Suprapubic skin (tissue), 4 donors: Measurements from ENCODE around the gene SCRN2. TPM values are rescaled to one million over a fixed set of nuclear protein-coding genes. Genes with fewer than 3 reads are reported as not detected.

Experiments
- DNase-seq, 2 donors: peaks; one replicate each; pipeline ENCODE4 v3.0.0-alpha.2; 2019; ENCODE audit warnings: low spot score in 2 of 2
- H3K27ac ChIP-seq: fragments of 200-600 bp; sonication (generic); one replicate; pipeline ENCODE4 v1.5.1; 2019
- H3K27me3 ChIP-seq: fragments of 200-600 bp; sonication (generic); one replicate; pipeline ENCODE4 v1.5.1; 2019
- H3K36me3 ChIP-seq: fragments of 200-600 bp; sonication (generic); one replicate; pipeline ENCODE4 v1.5.1; 2019
- H3K4me1 ChIP-seq: fragments of 200-600 bp; sonication (generic); one replicate; pipeline ENCODE4 v1.5.1; 2019
- H3K4me3 ChIP-seq: fragments of 200-600 bp; sonication (generic); one replicate; pipeline ENCODE4 v1.5.1; 2019; ENCODE audit warnings: mild to moderate bottlenecking
- H3K9me3 ChIP-seq: fragments of 200-600 bp; sonication (generic); one replicate; pipeline ENCODE4 v1.5.1; 2019
- EP300 ChIP-seq: sonication (generic); formaldehyde crosslinking; IDR thresholded peaks from one replicate; pipeline ENCODE4 v1.6.1; 2017; ENCODE audit warnings: antibody characterized with exemption
- POLR2A ChIP-seq, 2 donors: fragments of 450-650 bp; IDR thresholded peaks; one replicate each; pipeline ENCODE4 v1.6.1; 2017; ENCODE audit warnings: antibody characterized with exemption in 2 of 2, mild to moderate bottlenecking in 2 of 2, moderate library complexity in 2 of 2
- POLR2AphosphoS5 ChIP-seq, 3 donors: sonication (generic); formaldehyde crosslinking; IDR thresholded peaks; one replicate each; pipeline ENCODE4 v1.6.1; 2017; ENCODE audit warnings: antibody characterized with exemption in 3 of 3
- WGBS: methylation state at CpG from one replicate; pipeline ENCODE4 v1.1.5; 2018; 5-methylcytosine and 5-hydroxymethylcytosine counted together
- total RNA-seq, 4 donors: library from RNA; depleted of rRNA; stranded (reverse); fragments of >200 nt; gene quantifications; one replicate each; pipeline ENCODE4 v1.1.0, GENCODE V29; 2016
- TF ChIP-seq, protein P1 (sequence below), 2 donors: fragments of 200-600 bp in 1 of 2; fragments of 450-650 bp in 1 of 2; sonication (generic) in 1 of 2; IDR thresholded peaks; one replicate each; pipeline ENCODE4 v1.5.1; 2016 to 2019; ENCODE audit warnings: antibody characterized with exemption in 2 of 2, mild to moderate bottlenecking in 1 of 2, moderate library complexity in 1 of 2

SCRN2 gene
- total RNA-seq, 4 donors from 2014 or later: 22.3 to 46.4 (median 34.7) TPM

DNA sequence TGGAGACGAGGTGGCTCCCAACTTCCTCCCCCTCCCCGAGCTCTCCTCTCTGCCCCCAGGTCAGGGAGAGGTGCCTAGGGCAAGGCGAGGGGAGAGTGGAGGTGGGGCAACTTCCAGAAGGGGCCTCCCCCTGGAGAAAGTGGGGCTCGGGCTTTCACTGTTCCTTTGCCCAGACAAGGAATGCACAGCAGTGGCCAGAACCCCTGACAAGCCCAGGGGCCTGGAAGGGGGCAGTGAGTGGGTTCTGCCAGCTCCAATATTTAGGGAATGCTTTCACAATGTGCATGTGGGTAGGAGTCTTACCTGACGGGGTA lies 43.3 kb upstream of the SCRN2 start:
- H3K27ac ChIP-seq: no peak overlapping the region
- DNase-seq: no peak
- no peaks in the 10 kb centered on the region for H3K9me3 ChIP-seq
- 24% methylated on average over 4 of the region's 5 CpGs for WGBS
- H3K4me3 ChIP-seq: no peak overlapping the region
- TF ChIP-seq POLR2A (IDR thresholded peaks at IDR 0.05) (no peak), POLR2AphosphoS5 (IDR thresholded peaks at IDR 0.05) (no peak), EP300 (no peak)
- TF ChIP-seq, protein P1, sequence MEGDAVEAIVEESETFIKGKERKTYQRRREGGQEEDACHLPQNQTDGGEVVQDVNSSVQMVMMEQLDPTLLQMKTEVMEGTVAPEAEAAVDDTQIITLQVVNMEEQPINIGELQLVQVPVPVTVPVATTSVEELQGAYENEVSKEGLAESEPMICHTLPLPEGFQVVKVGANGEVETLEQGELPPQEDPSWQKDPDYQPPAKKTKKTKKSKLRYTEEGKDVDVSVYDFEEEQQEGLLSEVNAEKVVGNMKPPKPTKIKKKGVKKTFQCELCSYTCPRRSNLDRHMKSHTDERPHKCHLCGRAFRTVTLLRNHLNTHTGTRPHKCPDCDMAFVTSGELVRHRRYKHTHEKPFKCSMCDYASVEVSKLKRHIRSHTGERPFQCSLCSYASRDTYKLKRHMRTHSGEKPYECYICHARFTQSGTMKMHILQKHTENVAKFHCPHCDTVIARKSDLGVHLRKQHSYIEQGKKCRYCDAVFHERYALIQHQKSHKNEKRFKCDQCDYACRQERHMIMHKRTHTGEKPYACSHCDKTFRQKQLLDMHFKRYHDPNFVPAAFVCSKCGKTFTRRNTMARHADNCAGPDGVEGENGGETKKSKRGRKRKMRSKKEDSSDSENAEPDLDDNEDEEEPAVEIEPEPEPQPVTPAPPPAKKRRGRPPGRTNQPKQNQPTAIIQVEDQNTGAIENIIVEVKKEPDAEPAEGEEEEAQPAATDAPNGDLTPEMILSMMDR (IDR thresholded peaks at IDR 0.05): no peak
- peaks cover 4% of the 10 kb centered on the region for H3K27me3 ChIP-seq
- H3K36me3 ChIP-seq: no peaks in the 10 kb centered on the region
- peaks cover 44% of the 10 kb centered on the region for H3K4me1 ChIP-seq

DNA sequence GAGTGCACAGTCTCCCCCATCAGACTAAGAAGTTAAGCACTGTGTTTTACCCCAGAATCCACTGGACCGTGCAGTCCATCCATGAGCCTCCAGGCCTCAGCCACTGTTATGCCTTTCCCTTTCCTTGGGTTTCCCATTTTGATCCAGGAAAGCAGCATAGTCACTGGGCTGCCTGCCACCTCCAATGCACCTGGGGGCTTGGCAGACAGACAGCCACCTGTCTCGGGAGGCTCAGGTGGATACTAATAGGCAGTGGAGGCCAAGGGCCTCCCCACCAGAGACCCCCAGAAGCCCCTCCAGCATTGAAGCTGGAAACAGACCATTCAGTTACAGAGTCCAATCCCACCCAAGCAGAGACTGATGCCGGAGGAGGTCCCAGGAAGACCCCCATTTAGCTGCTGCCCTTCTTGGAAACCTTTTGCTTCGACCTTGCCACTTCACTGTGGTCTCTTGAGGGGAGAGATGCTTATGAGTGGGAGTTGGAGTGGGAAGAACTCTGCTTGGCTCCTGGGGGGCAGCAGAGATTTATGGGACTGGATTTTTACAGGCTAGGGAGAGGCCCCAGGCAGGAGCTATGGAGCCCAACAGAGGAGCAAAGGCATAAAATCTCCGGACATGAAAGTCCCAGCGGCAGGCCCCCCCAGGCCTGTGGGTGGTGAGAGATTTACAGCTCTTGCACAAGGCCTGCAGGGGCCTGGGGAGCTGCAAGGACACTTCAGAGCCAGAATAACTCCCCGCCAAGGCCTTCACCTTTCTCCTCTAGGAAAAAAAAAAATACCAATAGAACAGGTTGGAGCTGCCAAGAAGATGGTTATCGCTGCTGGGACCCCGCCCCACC lies 42.7 kb upstream of the SCRN2 start:
- H3K4me1 ChIP-seq: peaks cover 44% of the 10 kb centered on the region
- H3K27ac ChIP-seq: peak overlapping the region; percentile 24
- H3K4me3 ChIP-seq: no peak overlapping the region
- no peak for DNase-seq
- H3K36me3 ChIP-seq: no peaks in the 10 kb centered on the region
- TF ChIP-seq POLR2AphosphoS5 (IDR thresholded peaks at IDR 0.05): no peak
- H3K27me3 ChIP-seq: peaks cover 7% of the 10 kb centered on the region
- H3K9me3 ChIP-seq: no peaks in the 10 kb centered on the region
- 43% methylated on average over 8 of the region's 9 CpGs for WGBS

DNA sequence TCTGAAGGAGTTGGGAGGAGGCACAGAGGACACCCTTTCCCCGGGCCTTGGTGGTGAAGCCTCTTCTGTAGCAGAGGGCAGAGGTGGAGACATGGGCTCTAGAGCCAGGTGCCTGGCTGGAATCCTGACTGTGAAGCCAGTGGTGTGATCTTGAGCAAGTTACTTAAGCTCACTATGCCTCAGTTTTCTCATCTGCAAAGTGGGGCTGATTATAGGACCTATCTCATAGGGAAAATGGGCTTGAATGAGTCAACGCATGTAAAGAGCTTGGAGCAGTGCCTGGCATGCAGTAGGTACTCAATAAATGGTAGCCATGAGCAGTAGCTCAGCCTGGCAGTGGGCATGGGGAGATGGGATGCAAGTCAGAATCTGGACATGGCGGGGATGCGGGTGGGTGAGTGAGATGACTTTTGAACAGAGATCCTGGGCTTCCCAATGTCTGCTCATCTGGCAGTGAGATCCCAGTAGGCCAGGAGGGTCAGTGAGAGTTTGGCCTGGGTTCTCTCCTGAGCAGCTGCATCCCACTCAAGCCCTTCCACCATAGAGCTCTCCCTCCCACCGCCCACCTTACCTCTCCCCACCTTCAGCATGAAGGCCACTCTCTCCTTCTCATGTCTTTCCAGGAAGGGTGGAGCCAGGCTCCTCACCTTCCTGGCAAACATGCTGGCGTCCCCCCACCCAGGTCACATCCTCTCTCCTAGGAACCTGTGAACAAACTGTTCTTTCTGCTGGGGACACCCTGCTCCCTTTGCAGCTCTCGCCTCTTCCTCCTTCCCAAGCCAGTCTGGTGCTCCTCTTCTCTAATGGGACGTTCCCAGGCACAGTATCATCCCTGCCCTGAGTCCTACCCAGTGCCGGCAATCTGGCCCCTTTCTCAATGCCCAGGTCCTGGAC lies 41.9 kb upstream of the SCRN2 start:
- H3K9me3 ChIP-seq: no peaks in the 10 kb centered on the region
- H3K27me3 ChIP-seq: peaks cover 15% of the 10 kb centered on the region
- H3K27ac ChIP-seq: no peak overlapping the region
- peaks cover 44% of the 10 kb centered on the region for H3K4me1 ChIP-seq
- no peaks in the 10 kb centered on the region for H3K36me3 ChIP-seq
- DNase-seq: no peak
- 75% methylated on average over 8 of the region's 9 CpGs for WGBS
- TF ChIP-seq, protein P1 (IDR thresholded peaks at IDR 0.05): no peak
- TF ChIP-seq EP300: no peak
- no peak for TF ChIP-seq POLR2A (IDR thresholded peaks at IDR 0.05)
- TF ChIP-seq POLR2AphosphoS5 (IDR thresholded peaks at IDR 0.05): no peak
- H3K4me3 ChIP-seq: peak overlapping the region; percentile 24

DNA sequence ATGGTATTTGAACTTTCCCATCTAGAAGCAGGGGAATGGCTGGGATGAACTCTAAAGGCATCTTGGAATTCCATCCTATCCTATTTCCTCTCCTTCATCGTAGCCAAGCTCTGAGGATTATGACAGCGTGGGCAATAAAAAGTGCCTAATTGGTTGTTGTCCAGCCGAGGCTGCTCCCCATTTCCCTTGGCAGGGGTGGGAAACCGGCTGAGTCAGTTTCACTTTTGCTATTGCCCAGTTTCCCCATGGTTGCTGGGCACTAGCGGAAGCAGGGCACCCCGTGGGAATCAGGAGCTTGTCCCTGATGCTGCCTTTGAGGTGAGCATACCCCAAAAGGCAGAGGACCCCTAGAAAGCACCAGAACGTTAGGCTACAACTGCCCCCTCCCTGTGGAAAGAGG lies 41.2 kb upstream of the SCRN2 start:
- no peaks in the 10 kb centered on the region for H3K9me3 ChIP-seq
- peaks cover 21% of the 10 kb centered on the region for H3K27me3 ChIP-seq
- peak overlapping the region; percentile 24 for H3K4me3 ChIP-seq
- no peak for DNase-seq
- no peaks in the 10 kb centered on the region for H3K36me3 ChIP-seq
- TF ChIP-seq POLR2A (IDR thresholded peaks at IDR 0.05) (no peak), POLR2AphosphoS5 (IDR thresholded peaks at IDR 0.05) (no peak), EP300 (no peak)
- TF ChIP-seq, protein P1 (IDR thresholded peaks at IDR 0.05): no peak
- H3K27ac ChIP-seq: no peak overlapping the region
- WGBS: 22% methylated on average over 7 of the region's 7 CpGs
- peaks cover 44% of the 10 kb centered on the region for H3K4me1 ChIP-seq

DNA sequence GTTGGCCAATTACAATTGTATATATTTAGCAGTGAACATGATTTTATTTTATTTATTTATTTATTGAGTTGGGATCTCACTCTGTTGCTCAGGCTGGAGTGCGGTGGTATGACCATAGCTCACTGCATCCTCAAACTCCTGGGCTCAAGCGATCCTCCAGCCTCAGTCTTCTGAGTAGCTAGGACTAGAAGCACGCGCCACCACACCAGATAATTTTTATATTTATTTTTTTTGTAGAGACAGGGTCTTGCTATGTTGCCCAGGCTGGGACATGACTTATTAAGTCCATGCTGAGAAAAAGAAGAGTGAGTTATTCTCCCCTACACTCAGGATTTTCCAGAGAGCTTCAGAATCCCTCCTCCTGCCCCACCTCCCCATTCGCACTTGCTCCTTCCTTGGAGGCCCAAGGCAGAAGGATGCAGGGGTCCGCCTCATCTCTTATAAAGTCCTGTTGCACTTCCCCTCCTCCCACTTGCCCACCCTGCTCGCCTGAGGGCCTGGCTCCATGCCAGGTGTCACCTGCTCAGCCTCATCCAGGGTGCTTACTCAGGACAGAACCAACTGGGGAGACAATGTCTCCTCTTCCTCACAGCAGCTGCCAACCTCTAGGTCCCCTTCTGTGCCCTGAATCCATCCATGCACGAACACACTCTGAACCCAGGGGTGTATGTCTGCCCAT lies 38.8 kb upstream of the SCRN2 start:
- no peak for DNase-seq
- Histone ChIP-seq H3K9me3 (no peaks in the 10 kb centered on the region), H3K36me3 (no peaks in the 10 kb centered on the region), H3K4me1 (peaks cover 32% of the 10 kb centered on the region), H3K4me3 (no peak overlapping the region), H3K27me3 (peaks cover 27% of the 10 kb centered on the region), H3K27ac (no peak overlapping the region)
- TF ChIP-seq POLR2AphosphoS5 (IDR thresholded peaks at IDR 0.05): no peak
- TF ChIP-seq, protein P1 (IDR thresholded peaks at IDR 0.05): no peak
- TF ChIP-seq POLR2A (IDR thresholded peaks at IDR 0.05): no peak
- no peak for TF ChIP-seq EP300
- WGBS: 84% methylated on average over 8 of the region's 8 CpGs
